Neural cell (in vitro differentiated cells): ENCODE data around the gene UCN2. TPM values are rescaled to one million over a fixed set of nuclear protein-coding genes. Genes with fewer than 3 reads are reported as not detected.
"Not testable (repeated sequence)": the region's sequence is repeated elsewhere in the genome, so short reads cannot be mapped to it uniquely, and the experiment has no call there.

Source experiments
- H2AFZ ChIP-seq: fragments of 200-600, 300-800 bp; sonication (generic), shearing (Covaris generic); 2 replicates; pipeline ENCODE4 v1.6.0; 2014; ENCODE audit warnings: low read depth, mild to moderate bottlenecking, antibody characterized with exemption, low read length, moderate library complexity
- H3F3A ChIP-seq: fragments of 200-600 bp; shearing (Covaris generic); 2 replicates; pipeline ENCODE4 v1.6.1; 2016; ENCODE audit warnings: mild to moderate bottlenecking, moderate library complexity, mixed read lengths, antibody characterized with exemption, low read length; ENCODE audit not compliant: insufficient read depth, poor library complexity, severe bottlenecking
- H3K27ac ChIP-seq: fragments of 200-600, 300-800 bp; sonication (generic), shearing (Covaris generic); 2 replicates; pipeline ENCODE4 v1.5.1; 2014; ENCODE audit warnings: mild to moderate bottlenecking, low read length, moderate library complexity
- H3K27me3 ChIP-seq: fragments of 300-800, 200-600 bp; sonication (generic), shearing (Covaris generic); 2 replicates; pipeline ENCODE4 v1.6.0; 2014; ENCODE audit warnings: mild to moderate bottlenecking, low read depth, low read length, moderate library complexity; ENCODE audit not compliant: insufficient read depth
- H3K36me3 ChIP-seq: fragments of 300-800, 200-600 bp; sonication (generic), shearing (Covaris generic); 2 replicates; pipeline ENCODE4 v1.5.1; 2014; ENCODE audit warnings: mild to moderate bottlenecking, antibody characterized with exemption, low read length, moderate library complexity; ENCODE audit not compliant: insufficient read depth
- H3K4me2 ChIP-seq: fragments of 300-800, 200-600 bp; sonication (generic), shearing (Covaris generic); 2 replicates; pipeline ENCODE4 v1.6.0; 2014; ENCODE audit warnings: mild to moderate bottlenecking, low read length
- H3K4me3 ChIP-seq: fragments of 300-800, 200-600 bp; sonication (generic), shearing (Covaris generic); 2 replicates; pipeline ENCODE4 v1.5.1; 2014; ENCODE audit warnings: mild to moderate bottlenecking, low read length, moderate library complexity
- H3K79me2 ChIP-seq: fragments of 200-600 bp; shearing (Covaris generic); replicated peaks from 2 replicates; pipeline ENCODE4 v1.6.0; 2014; ENCODE audit warnings: mild to moderate bottlenecking, low read length, moderate library complexity; ENCODE audit not compliant: insufficient read depth
- H3K9ac ChIP-seq: fragments of 300-800, 200-600 bp; sonication (generic), shearing (Covaris generic); 2 replicates; pipeline ENCODE4 v1.6.1; 2016; ENCODE audit warnings: mild to moderate bottlenecking, low read length, mixed read lengths
- H3K9me2 ChIP-seq: fragments of 200-600 bp; shearing (Covaris generic); 2 replicates; pipeline ENCODE4 v1.6.1; 2016; ENCODE audit warnings: mild to moderate bottlenecking, low read length, mixed read lengths; ENCODE audit not compliant: insufficient read depth
- H3K9me3 ChIP-seq: fragments of 200-600, 300-800 bp; sonication (generic), shearing (Covaris generic); 2 replicates; pipeline ENCODE4 v1.6.1; 2016; ENCODE audit warnings: mild to moderate bottlenecking, mixed run types, low read length, moderate library complexity, mixed read lengths
- H4K20me1 ChIP-seq: fragments of 200-600 bp; shearing (Covaris generic); 2 replicates; pipeline ENCODE4 v1.6.1; 2016; ENCODE audit warnings: mild to moderate bottlenecking, mixed run types; ENCODE audit not compliant: insufficient read depth
- EP300 ChIP-seq: fragments of 450-650 bp; conservative IDR thresholded peaks from 2 replicates; pipeline ENCODE4 v1.6.1; 2014; ENCODE audit warnings: antibody characterized with exemption, mild to moderate bottlenecking, moderate library complexity; ENCODE audit not compliant: poor library complexity, severe bottlenecking
- EZH2 ChIP-seq: fragments of 200-600, 300-800 bp; shearing (Covaris generic), sonication (generic); IDR thresholded peaks from 2 replicates; pipeline ENCODE4 v1.6.1; 2014; ENCODE audit warnings: antibody characterized with exemption, low read length, borderline replicate concordance, mild to moderate bottlenecking; ENCODE audit not compliant: insufficient read depth, poor library complexity, severe bottlenecking
- MXI1 ChIP-seq: fragments of 450-650 bp; conservative IDR thresholded peaks from 2 replicates; pipeline ENCODE4 v1.6.1; 2014; ENCODE audit warnings: antibody characterized with exemption, mild to moderate bottlenecking; ENCODE audit not compliant: poor library complexity, severe bottlenecking
- POLR2AphosphoS5 ChIP-seq: IDR thresholded peaks from 2 replicates; pipeline ENCODE4 v1.6.1; 2012
- RAD21 ChIP-seq: fragments of 450-650 bp; conservative IDR thresholded peaks from 2 replicates; pipeline ENCODE4 v1.6.1; 2014; ENCODE audit warnings: antibody characterized with exemption, mild to moderate bottlenecking, moderate library complexity
- SMC3 ChIP-seq: fragments of 450-650 bp; conservative IDR thresholded peaks from 2 replicates; pipeline ENCODE4 v1.6.1; 2014; ENCODE audit warnings: antibody characterized with exemption, mild to moderate bottlenecking, moderate library complexity; ENCODE audit not compliant: poor library complexity
- TAF1 ChIP-seq: IDR thresholded peaks from 2 replicates; pipeline ENCODE4 v1.6.1; 2012; ENCODE audit warnings: low read depth
- polyA plus RNA-seq: library from polyadenylated mRNA; depleted of rRNA; stranded (reverse); fragments of >200 nt; gene quantifications from 2 replicates; pipeline ENCODE4 v1.2.3, GENCODE V29; 2014
- TF ChIP-seq, protein P1 (sequence below): IDR thresholded peaks from 2 replicates; pipeline ENCODE4 v1.6.1; 2012; ENCODE audit warnings: borderline replicate concordance
- TF ChIP-seq, protein P2 (sequence below): fragments of 450-650 bp; IDR thresholded peaks from 2 replicates; pipeline ENCODE4 v1.5.1; 2014; ENCODE audit warnings: antibody characterized with exemption, mild to moderate bottlenecking, moderate library complexity; ENCODE audit not compliant: poor library complexity, severe bottlenecking

The UCN2 gene
- polyA plus RNA-seq, 1 donor from 2014 or later, result 0.68 TPM

DNA sequence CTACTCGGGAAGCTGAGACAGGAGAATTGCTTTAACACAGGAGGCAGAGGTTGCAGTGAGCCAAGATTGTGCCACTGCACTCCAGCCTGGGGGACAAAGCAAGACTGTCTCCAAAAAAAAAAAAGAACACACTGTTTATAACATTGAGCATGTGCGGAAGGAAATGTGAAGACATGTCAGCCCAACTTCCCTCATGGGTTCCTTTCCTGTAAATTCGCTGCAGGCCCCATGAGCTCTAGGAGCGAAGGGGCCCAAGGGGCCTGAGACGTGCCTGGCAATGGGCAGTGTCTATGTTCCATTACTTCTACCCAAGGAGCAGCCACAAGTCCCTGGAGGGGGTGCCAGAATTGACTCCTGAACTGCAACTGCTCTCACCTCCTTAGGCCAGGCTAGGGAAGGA lies 10.2 kb downstream of the UCN2 start:
- TF ChIP-seq EZH2 (no peak), RAD21 (no peak), MXI1 (no peak), TAF1 (no peak), POLR2AphosphoS5 (no peak), SMC3 (no peak), EP300 (no peak)
- TF ChIP-seq, protein P1, sequence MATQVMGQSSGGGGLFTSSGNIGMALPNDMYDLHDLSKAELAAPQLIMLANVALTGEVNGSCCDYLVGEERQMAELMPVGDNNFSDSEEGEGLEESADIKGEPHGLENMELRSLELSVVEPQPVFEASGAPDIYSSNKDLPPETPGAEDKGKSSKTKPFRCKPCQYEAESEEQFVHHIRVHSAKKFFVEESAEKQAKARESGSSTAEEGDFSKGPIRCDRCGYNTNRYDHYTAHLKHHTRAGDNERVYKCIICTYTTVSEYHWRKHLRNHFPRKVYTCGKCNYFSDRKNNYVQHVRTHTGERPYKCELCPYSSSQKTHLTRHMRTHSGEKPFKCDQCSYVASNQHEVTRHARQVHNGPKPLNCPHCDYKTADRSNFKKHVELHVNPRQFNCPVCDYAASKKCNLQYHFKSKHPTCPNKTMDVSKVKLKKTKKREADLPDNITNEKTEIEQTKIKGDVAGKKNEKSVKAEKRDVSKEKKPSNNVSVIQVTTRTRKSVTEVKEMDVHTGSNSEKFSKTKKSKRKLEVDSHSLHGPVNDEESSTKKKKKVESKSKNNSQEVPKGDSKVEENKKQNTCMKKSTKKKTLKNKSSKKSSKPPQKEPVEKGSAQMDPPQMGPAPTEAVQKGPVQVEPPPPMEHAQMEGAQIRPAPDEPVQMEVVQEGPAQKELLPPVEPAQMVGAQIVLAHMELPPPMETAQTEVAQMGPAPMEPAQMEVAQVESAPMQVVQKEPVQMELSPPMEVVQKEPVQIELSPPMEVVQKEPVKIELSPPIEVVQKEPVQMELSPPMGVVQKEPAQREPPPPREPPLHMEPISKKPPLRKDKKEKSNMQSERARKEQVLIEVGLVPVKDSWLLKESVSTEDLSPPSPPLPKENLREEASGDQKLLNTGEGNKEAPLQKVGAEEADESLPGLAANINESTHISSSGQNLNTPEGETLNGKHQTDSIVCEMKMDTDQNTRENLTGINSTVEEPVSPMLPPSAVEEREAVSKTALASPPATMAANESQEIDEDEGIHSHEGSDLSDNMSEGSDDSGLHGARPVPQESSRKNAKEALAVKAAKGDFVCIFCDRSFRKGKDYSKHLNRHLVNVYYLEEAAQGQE, result no peak
- TF ChIP-seq, protein P2, sequence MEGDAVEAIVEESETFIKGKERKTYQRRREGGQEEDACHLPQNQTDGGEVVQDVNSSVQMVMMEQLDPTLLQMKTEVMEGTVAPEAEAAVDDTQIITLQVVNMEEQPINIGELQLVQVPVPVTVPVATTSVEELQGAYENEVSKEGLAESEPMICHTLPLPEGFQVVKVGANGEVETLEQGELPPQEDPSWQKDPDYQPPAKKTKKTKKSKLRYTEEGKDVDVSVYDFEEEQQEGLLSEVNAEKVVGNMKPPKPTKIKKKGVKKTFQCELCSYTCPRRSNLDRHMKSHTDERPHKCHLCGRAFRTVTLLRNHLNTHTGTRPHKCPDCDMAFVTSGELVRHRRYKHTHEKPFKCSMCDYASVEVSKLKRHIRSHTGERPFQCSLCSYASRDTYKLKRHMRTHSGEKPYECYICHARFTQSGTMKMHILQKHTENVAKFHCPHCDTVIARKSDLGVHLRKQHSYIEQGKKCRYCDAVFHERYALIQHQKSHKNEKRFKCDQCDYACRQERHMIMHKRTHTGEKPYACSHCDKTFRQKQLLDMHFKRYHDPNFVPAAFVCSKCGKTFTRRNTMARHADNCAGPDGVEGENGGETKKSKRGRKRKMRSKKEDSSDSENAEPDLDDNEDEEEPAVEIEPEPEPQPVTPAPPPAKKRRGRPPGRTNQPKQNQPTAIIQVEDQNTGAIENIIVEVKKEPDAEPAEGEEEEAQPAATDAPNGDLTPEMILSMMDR, result no peak
- Histone ChIP-seq H3K4me2 (no peak overlapping the region), H3K9me2 (no peaks in the 10 kb centered on the region), H3K9me3 (no peaks in the 10 kb centered on the region), H3K79me2 (no peaks in the 10 kb centered on the region), H3K36me3 (no peaks in the 10 kb centered on the region), H3K9ac (no peak overlapping the region), H2AFZ (no peak overlapping the region), H3F3A (no peaks in the 10 kb centered on the region), H3K4me3 (no peak overlapping the region), H3K27me3 (no peaks in the 10 kb centered on the region), H4K20me1 (no peaks in the 10 kb centered on the region), H3K27ac (no peak overlapping the region)

DNA sequence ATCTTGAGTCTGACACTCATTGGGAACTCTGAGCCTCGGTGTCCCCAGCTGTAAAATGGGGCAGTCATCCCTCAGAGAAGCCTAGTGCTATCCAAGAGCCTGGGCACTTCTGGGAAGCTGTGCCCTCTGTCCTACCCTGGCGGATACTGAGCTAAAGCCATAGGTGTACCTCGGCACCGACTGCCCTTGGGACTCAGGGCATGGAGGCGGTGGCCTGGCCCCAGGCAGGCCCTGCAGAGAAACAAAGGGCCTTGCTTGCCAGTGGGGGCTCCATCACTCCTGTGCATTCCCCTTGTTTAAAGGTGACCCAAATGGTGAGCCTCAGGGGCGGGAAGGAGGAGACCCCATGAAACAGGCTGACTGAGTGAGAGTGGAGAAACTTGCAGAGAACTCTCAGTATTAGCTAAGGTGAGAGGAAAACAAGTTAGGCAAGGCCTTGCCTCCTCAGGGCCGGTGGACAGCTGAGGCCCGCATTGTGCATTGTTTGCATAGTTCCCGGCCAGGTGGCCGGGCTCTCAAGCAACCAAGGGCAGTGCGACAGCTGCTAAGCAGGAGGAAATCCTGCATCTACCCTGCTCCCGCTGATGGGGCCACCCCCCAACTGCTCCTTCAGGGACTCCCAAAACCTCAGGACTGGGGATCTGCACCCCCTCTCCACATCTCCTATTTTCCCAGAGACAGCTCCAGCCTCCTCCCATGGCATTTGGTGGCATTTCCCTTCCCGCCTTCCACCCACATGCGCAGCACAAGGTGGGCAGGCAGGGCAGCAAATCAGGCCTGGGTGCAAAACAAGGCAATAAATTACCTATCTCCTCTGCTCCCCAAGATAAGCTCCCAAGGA lies 11.2 kb downstream of the UCN2 start:
- Histone ChIP-seq H3K4me3 (no peak overlapping the region), H4K20me1 (no peaks in the 10 kb centered on the region), H3K27ac (no peak overlapping the region), H3K36me3 (no peaks in the 10 kb centered on the region), H3K27me3 (no peaks in the 10 kb centered on the region), H3F3A (no peaks in the 10 kb centered on the region), H3K9me2 (no peaks in the 10 kb centered on the region), H2AFZ (no peak overlapping the region), H3K4me2 (no peak overlapping the region), H3K9me3 (no peaks in the 10 kb centered on the region), H3K9ac (no peak overlapping the region), H3K79me2 (no peaks in the 10 kb centered on the region)
- no peak for TF ChIP-seq EP300
- TF ChIP-seq MXI1, result no peak
- TF ChIP-seq RAD21, result no peak
- TF ChIP-seq, protein P2, result no peak
- TF ChIP-seq TAF1, result no peak
- TF ChIP-seq SMC3, result no peak
- TF ChIP-seq, protein P1, result no peak
- TF ChIP-seq EZH2, result no peak
- no peak for TF ChIP-seq POLR2AphosphoS5

DNA sequence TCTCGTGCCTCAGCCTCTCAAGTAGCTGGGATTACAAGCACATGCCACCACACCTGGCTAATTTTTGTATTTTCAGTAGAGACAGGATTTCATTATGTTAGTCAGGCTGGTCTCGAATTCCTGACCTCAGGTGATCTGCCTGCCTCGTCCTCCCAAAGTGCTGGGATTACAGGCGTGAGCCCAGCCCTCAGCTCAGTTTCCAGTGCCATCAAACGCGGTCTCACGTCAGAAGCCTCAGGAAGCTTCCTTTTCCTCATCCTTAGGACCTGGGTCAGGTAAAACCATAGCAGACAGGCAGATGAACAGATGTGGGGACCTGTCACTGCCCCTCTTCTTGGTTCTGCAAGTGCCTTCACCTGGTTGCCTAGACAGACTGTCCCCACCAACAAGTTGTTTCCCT lies 11.9 kb downstream of the UCN2 start:
- not testable (repeated sequence) for H3K9me3 ChIP-seq, H3K27me3 ChIP-seq, H3K4me3 ChIP-seq, H2AFZ ChIP-seq, H3K36me3 ChIP-seq, H3K9me2 ChIP-seq, H3K27ac ChIP-seq, H3F3A ChIP-seq, H4K20me1 ChIP-seq, H3K4me2 ChIP-seq, H3K9ac ChIP-seq, H3K79me2 ChIP-seq
